GM23338 (cell line): Measurements from ENCODE around the gene CSRNP3. TPM values are rescaled to one million over a fixed set of nuclear protein-coding genes. Genes with fewer than 3 reads are reported as not detected.

Experiments used
- ATAC-seq: fragments of 200-7000 bp; cut with Tn5 transposase; 3 replicates; pipeline ENCODE4 v1.9.1; 2020
- DNase-seq: peaks from one replicate; pipeline ENCODE4 v3.0.0-alpha.2; 2015; ENCODE audit warnings: low spot score
- H2AFZ ChIP-seq: fragments of 200-600 bp; sonication (generic); 2 replicates; pipeline ENCODE4 v1.8.0; 2016; ENCODE audit warnings: antibody characterized with exemption, mild to moderate bottlenecking, moderate library complexity
- H3F3A ChIP-seq: fragments of 200-600 bp; sonication (generic); replicated peaks from 2 replicates; pipeline ENCODE4 v1.8.0; 2017; ENCODE audit warnings: antibody characterized with exemption, mixed run types, low read depth
- H3K27ac ChIP-seq: fragments of 200-600 bp; sonication (generic); 2 replicates; pipeline ENCODE4 v1.6.1; 2016; ENCODE audit warnings: low read depth
- H3K27me3 ChIP-seq: fragments of 200-600 bp; sonication (generic); 2 replicates; pipeline ENCODE4 v1.8.0; 2016; ENCODE audit warnings: mild to moderate bottlenecking, mixed run types, moderate library complexity; ENCODE audit not compliant: insufficient read depth
- H3K36me3 ChIP-seq: fragments of 200-600 bp; sonication (generic); 2 replicates; pipeline ENCODE4 v1.8.0; 2016; ENCODE audit warnings: mild to moderate bottlenecking; ENCODE audit not compliant: insufficient read depth
- H3K4me1 ChIP-seq: fragments of 200-600 bp; sonication (generic); 2 replicates; pipeline ENCODE4 v1.8.0; 2016; ENCODE audit warnings: mild to moderate bottlenecking, moderate library complexity; ENCODE audit not compliant: insufficient read depth
- H3K4me2 ChIP-seq: fragments of 200-600 bp; sonication (generic); 2 replicates; pipeline ENCODE4 v1.7.1; 2017; ENCODE audit warnings: mixed run types
- H3K4me3 ChIP-seq: fragments of 200-600 bp; sonication (generic); 2 replicates; pipeline ENCODE4 v1.6.1; 2016; ENCODE audit warnings: mixed run types
- H3K79me2 ChIP-seq: fragments of 200-600 bp; sonication (generic); replicated peaks from 2 replicates; pipeline ENCODE4 v1.8.0; 2017; ENCODE audit warnings: mild to moderate bottlenecking; ENCODE audit not compliant: insufficient read depth
- H3K9me2 ChIP-seq: fragments of 200-600 bp; sonication (generic); 2 replicates; pipeline ENCODE4 v1.8.0; 2017; ENCODE audit not compliant: insufficient read depth
- H4K20me1 ChIP-seq: fragments of 200-600 bp; sonication (generic); replicated peaks from 2 replicates; pipeline ENCODE4 v1.8.0; 2017; ENCODE audit warnings: mild to moderate bottlenecking; ENCODE audit not compliant: insufficient read depth
- H3K27ac Mint-ChIP-seq: 2 replicates; pipeline ENCODE4 v1.8.0; 2020; ENCODE audit warnings: inconsistent platforms, mild to moderate bottlenecking, moderate library complexity, mixed read lengths
- H3K27me3 Mint-ChIP-seq: 3 replicates; pipeline ENCODE4 v1.8.0; 2022; ENCODE audit warnings: low read depth, mild to moderate bottlenecking, moderate library complexity, mixed read lengths, inconsistent platforms; ENCODE audit not compliant: insufficient read depth, poor library complexity
- H3K36me3 Mint-ChIP-seq: 3 replicates; pipeline ENCODE4 v1.8.0; 2021; ENCODE audit warnings: low read depth, mild to moderate bottlenecking, inconsistent platforms, moderate library complexity, mixed read lengths
- H3K4me1 Mint-ChIP-seq: 3 replicates; pipeline ENCODE4 v1.8.0; 2020; ENCODE audit warnings: mild to moderate bottlenecking, inconsistent platforms, mixed read lengths
- H3K4me3 Mint-ChIP-seq: 3 replicates; pipeline ENCODE4 v1.8.0; 2021; ENCODE audit warnings: moderate library complexity, mild to moderate bottlenecking, inconsistent platforms, mixed read lengths
- H3K9me3 Mint-ChIP-seq: 3 replicates; pipeline ENCODE4 v1.8.0; 2020; ENCODE audit warnings: moderate library complexity, mild to moderate bottlenecking, inconsistent platforms, mixed read lengths
- CREB1 ChIP-seq: fragments of 250-450 bp; sonication (Bioruptor Pico); IDR thresholded peaks from 2 replicates; pipeline ENCODE4 v1.5.0; 2020; ENCODE audit warnings: low read depth, mild to moderate bottlenecking, moderate library complexity
- ETS1 ChIP-seq: IDR thresholded peaks from 2 replicates; pipeline ENCODE4 v1.6.1; 2016; ENCODE audit warnings: antibody characterized with exemption
- EZH2 ChIP-seq: fragments of 200-600 bp; sonication (generic); IDR thresholded peaks from one replicate; pipeline ENCODE4 v1.8.0; 2017; ENCODE audit warnings: antibody characterized with exemption, mild to moderate bottlenecking, low read depth; ENCODE audit not compliant: unreplicated experiment
- EZH2phosphoT487 ChIP-seq: fragments of 200-600 bp; sonication (generic); IDR thresholded peaks from one replicate; pipeline ENCODE4 v1.8.1; 2018; ENCODE audit warnings: antibody characterized with exemption; ENCODE audit not compliant: unreplicated experiment
- JUNB ChIP-seq: IDR thresholded peaks from one replicate; pipeline ENCODE4 v1.6.1; 2016; ENCODE audit warnings: antibody characterized with exemption; ENCODE audit not compliant: unreplicated experiment
- NANOG ChIP-seq: IDR thresholded peaks from 2 replicates; pipeline ENCODE4 v1.6.1; 2016; ENCODE audit warnings: antibody characterized with exemption, borderline replicate concordance
- POLR2AphosphoS5 ChIP-seq: IDR thresholded peaks from 2 replicates; pipeline ENCODE4 v1.6.1; 2016; ENCODE audit warnings: antibody characterized with exemption, low read depth
- ZNF462 ChIP-seq: fragments of 250-450 bp; sonication (Bioruptor Pico); IDR thresholded peaks from 2 replicates; pipeline ENCODE4 v1.5.0; 2020; ENCODE audit warnings: mild to moderate bottlenecking, moderate library complexity
- long read RNA-seq: library from polyadenylated mRNA; unstranded; transcript quantifications from one replicate; pipeline ENCODE4 v2.0.0, GENCODE V29; 2020; ENCODE audit not compliant: unreplicated experiment
- polyA plus RNA-seq: library from polyadenylated mRNA; unstranded; fragments of >200 nt; fragmentation: Nextera tagmentation; extraction: Ambion mirVana; gene quantifications from 2 replicates; pipeline ENCODE4 v1.2.1, GENCODE V29; 2016
- total RNA-seq: library from RNA; depleted of rRNA; stranded (reverse); fragments of >200 nt; shearing (Covaris generic); gene quantifications from 2 replicates; pipeline ENCODE4 v1.2.3, GENCODE V29; 2014; rRNA removed

Gene CSRNP3
- total RNA-seq (3.0 and 3.8 TPM in 2 replicates), polyA plus RNA-seq (6.8 and 7.2 TPM in 2 replicates)
- long read RNA-seq, partial matches to known transcripts = 0 of 1 reads
- long read RNA-seq, other reads (novel, unspliced or antisense) = 1 of 1 reads

GRCh38 chr2:165469417-165469816, at the start of gene CSRNP3:
Gene CSRNP3 (plus strand): TSS chr2:165469698. CDS start chr2:165595066, 125,368 bp downstream.
- Mint-ChIP-seq H3K9me3 (no peaks in the 10 kb centered on the region), H3K4me3 (peak within 1 kb of the TSS; percentile 83), H3K36me3 (no peaks in the 10 kb centered on the region), H3K4me1 (peaks cover 33% of the 10 kb centered on the region), H3K27ac (peak within 1 kb of the TSS; percentile 93), H3K27me3 (peaks cover 2% of the 10 kb centered on the region)
- TF ChIP-seq EZH2phosphoT487 (no peak), JUNB (no peak), POLR2AphosphoS5 (peak; percentile 52), CREB1 (CRISPR knock-in tag) (0 out of 2 replicates have a peak, but pooled peaks have one; percentile 32)
- Histone ChIP-seq H2AFZ (peak within 1 kb of the TSS; percentile 1; the same call in 1 of the 2 replicates), H3K9me2 (no peaks in the 10 kb centered on the region), H3K27ac (no peak within 1 kb of the TSS), H3F3A (no peaks in the 10 kb centered on the region), H3K4me3 (peak within 1 kb of the TSS; percentile 52), H3K4me1 (peaks cover 18% of the 10 kb centered on the region; the same call in 1 of the 2 replicates), H3K27me3 (no peaks in the 10 kb centered on the region), H4K20me1 (no peaks in the 10 kb centered on the region), H3K4me2 (peak within 1 kb of the TSS; percentile 72), H3K79me2 (no peaks in the 10 kb centered on the region), H3K36me3 (no peaks in the 10 kb centered on the region)
- peak; percentile 95 for DNase-seq
- ATAC-seq = peak; percentile 100

- Histone ChIP-seq H2AFZ (no peak overlapping the region), H3K4me3 (no peak overlapping the region), H3K4me2 (no peak overlapping the region), H3K27me3 (no peaks in the 10 kb centered on the region), H4K20me1 (no peaks in the 10 kb centered on the region), H3F3A (no peaks in the 10 kb centered on the region), H3K79me2 (no peaks in the 10 kb centered on the region), H3K27ac (no peak overlapping the region), H3K4me1 (no peaks in the 10 kb centered on the region), H3K9me2 (peaks cover 11% of the 10 kb centered on the region; the same call in 1 of the 2 replicates), H3K36me3 (0 out of 2 replicates have a peak, but pooled peaks cover 3% of the 10 kb centered on the region)
- Mint-ChIP-seq H3K27ac (no peak overlapping the region), H3K27me3 (peaks cover 3% of the 10 kb centered on the region), H3K9me3 (peaks cover 39% of the 10 kb centered on the region), H3K4me3 (no peak overlapping the region), H3K36me3 (peaks cover 33% of the 10 kb centered on the region), H3K4me1 (peaks cover 9% of the 10 kb centered on the region)
- ATAC-seq (no peak), DNase-seq (no peak)
- no peak for TF ChIP-seq EZH2phosphoT487
- no peak for TF ChIP-seq POLR2AphosphoS5
Measured at GRCh38 chr2:165420231-165420630, 49.3 kb upstream of the CSRNP3 start.

- DNase-seq (no peak), ATAC-seq (no peak)
- peaks cover 2% of the 10 kb centered on the region for H3K27me3 Mint-ChIP-seq
- peaks cover 34% of the 10 kb centered on the region for H3K9me3 Mint-ChIP-seq
- Histone ChIP-seq H3F3A (no peaks in the 10 kb centered on the region), H3K27me3 (no peaks in the 10 kb centered on the region), H3K4me3 (no peak overlapping the region), H4K20me1 (no peaks in the 10 kb centered on the region), H3K9me2 (no peaks in the 10 kb centered on the region), H2AFZ (no peak overlapping the region), H3K4me2 (no peak overlapping the region), H3K79me2 (no peaks in the 10 kb centered on the region), H3K27ac (no peak overlapping the region), H3K36me3 (0 out of 2 replicates have a peak, but pooled peaks cover 3% of the 10 kb centered on the region), H3K4me1 (no peaks in the 10 kb centered on the region)
- H3K27ac Mint-ChIP-seq = no peak overlapping the region
- H3K36me3 Mint-ChIP-seq = peaks cover 33% of the 10 kb centered on the region
- peaks cover 9% of the 10 kb centered on the region for H3K4me1 Mint-ChIP-seq
- H3K4me3 Mint-ChIP-seq = no peak overlapping the region
- TF ChIP-seq CREB1 (CRISPR knock-in tag) (no peak), ZNF462 (CRISPR knock-in tag) (no peak), ETS1 (no peak), POLR2AphosphoS5 (no peak), JUNB (no peak), EZH2 (no peak), NANOG (no peak)
Measured at GRCh38 chr2:165423081-165423480, 46.4 kb upstream of the CSRNP3 start.
